NB4 (cell line): ENCODE results near the gene SDHB.

ENCODE experiments used
- CTCF ChIP-seq: IDR thresholded peaks from one replicate; pipeline ENCODE4 v1.5.1; 2012; ENCODE audit warnings: low read depth, low read length
- TF ChIP-seq, protein P1 (sequence below): IDR thresholded peaks from 2 replicates; pipeline ENCODE4 v1.6.1; 2011; ENCODE audit warnings: low read depth, low read length

DNA sequence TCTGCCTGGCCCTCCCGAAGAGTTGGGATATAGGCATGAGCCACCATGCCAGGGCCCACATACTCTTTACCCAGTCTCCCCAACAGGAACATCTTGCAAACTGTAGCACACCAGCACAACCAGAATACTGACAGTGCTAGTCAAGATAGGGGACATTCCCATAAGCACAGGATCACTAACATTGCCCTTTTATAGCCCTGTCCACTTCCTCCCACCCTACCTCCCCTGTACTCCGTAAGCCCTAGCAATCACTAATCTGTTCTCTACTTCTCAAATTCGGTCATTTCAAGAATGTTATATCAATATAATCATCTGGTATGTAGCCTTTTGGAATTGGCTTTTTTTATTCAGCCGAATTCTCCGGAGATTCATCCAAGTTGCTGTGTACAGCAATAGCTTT, 5.9 kb downstream of the SDHB start:
- no peak for TF ChIP-seq CTCF
- TF ChIP-seq, protein P1, sequence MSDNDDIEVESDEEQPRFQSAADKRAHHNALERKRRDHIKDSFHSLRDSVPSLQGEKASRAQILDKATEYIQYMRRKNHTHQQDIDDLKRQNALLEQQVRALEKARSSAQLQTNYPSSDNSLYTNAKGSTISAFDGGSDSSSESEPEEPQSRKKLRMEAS, result no peak
